Activated naive CD4-positive, alpha-beta T cell treated with anti-CD3 and anti-CD28 coated beads for 36 hours (primary cell): ENCODE data around the gene DNMT1. TPM values are rescaled to one million over a fixed set of nuclear protein-coding genes. Genes with fewer than 3 reads are reported as not detected.
"Not testable (repeated sequence)": the region's sequence is repeated elsewhere in the genome, so short reads cannot be mapped to it uniquely, and the experiment has no call there.

Source experiments
- CTCF ChIA-PET: fragments of 350-600 bp; sonication (Branson Sonifier 250); formaldehyde crosslinking; loops from one replicate; lab custom pipeline; 2021; ENCODE audit warnings: antibody characterized with exemption; lab: Charles Lee
- DNase-seq: peaks from one replicate; pipeline ENCODE4 v3.0.0-alpha.2; 2020
- H3K27ac Mint-ChIP-seq: one replicate; pipeline ENCODE4 v1.8.0; 2021; ENCODE audit warnings: mild to moderate bottlenecking, mixed read lengths
- H3K27me3 Mint-ChIP-seq: one replicate; pipeline ENCODE4 v1.8.0; 2021; ENCODE audit warnings: low read depth, mixed read lengths
- H3K36me3 Mint-ChIP-seq: one replicate; pipeline ENCODE4 v1.8.0; 2021; ENCODE audit warnings: low read depth, mixed read lengths
- H3K4me1 Mint-ChIP-seq: one replicate; pipeline ENCODE4 v1.8.0; 2021; ENCODE audit warnings: low read depth, mixed read lengths
- H3K4me3 Mint-ChIP-seq: one replicate; pipeline ENCODE4 v1.8.0; 2021; ENCODE audit warnings: mild to moderate bottlenecking, moderate library complexity, mixed read lengths
- H3K9me3 Mint-ChIP-seq: one replicate; pipeline ENCODE4 v1.8.0; 2021; ENCODE audit warnings: mixed read lengths
- intact Hi-C: fragments of 100-400 bp; cut with micrococcal nuclease; formaldehyde crosslinking; loops from one replicate; pipeline ENCODE4 v1.15.1; 2023
- total RNA-seq, 2 experiments: library from RNA; stranded (reverse); gene quantifications; one replicate each; pipeline ENCODE4 v1.2.3, GENCODE V29; 2021

Gene DNMT1
- 100 to 1,000 TPM; 365 to 371 TPM for total RNA-seq

DNA sequence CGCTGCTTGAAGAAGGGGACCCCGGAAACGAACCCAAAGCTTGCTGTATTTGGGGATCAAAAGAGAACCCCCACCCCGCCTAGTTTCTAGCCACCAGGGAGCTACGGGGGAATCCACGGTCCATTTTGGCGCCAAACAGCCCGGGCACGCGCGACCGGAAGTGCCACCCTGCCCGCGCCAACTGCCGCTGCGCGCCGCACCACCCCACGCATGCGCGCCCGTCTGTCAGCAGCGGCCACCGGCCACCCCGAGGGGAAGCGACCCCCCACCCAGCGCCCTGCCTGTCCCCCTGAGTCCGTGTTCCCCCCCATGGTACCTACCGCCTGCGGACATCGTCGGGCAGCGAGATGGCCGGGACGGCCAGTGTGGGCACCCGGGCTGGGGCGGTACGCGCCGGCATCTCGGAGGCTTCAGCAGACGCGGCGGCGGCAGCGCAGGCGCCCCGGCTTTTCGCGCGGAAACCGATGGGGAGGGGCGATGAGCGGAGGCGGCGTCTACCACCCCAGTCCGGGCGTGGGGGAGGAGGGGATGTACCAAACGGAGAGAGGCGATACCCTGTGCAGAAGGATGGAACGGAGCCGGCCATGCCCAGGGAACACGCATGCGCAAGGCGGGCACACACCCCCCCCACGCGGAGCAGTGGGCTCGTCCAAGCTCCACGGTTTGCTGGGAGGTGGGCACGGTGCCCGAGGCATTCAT is at the start of gene DNMT1:
DNMT1 (minus strand) TSS at position 454 of the 699 bp plus-strand sequence; CDS start at position 400, 54 bp downstream.
- no peaks in the 10 kb centered on the region for H3K9me3 Mint-ChIP-seq
- H3K4me3 Mint-ChIP-seq, result peak within 1 kb of the TSS; percentile 99
- CTCF ChIA-PET, result interaction anchor here (1.0 to 3.4 kb wide), 2 partner anchors 55 to 64 kb away, joined by 5 to 11 read pairs; no protein-coding TSS in a partner anchor
- peak; percentile 99 for DNase-seq
- peaks cover 30% of the 10 kb centered on the region for H3K36me3 Mint-ChIP-seq
- intact Hi-C loops, result loop anchor here (1.0 to 10.0 kb wide), 7 partner anchors 36 to 190 kb away; partner anchors contain the start of genes ICAM3, PPAN, RAVER1 and S1PR2
- peaks cover 46% of the 10 kb centered on the region for H3K4me1 Mint-ChIP-seq
- peak within 1 kb of the TSS; percentile 98 for H3K27ac Mint-ChIP-seq
- no peaks in the 10 kb centered on the region for H3K27me3 Mint-ChIP-seq

GRCh38 chr19:10243606-10244005 is 48.9 kb upstream of the DNMT1 start:
- no peak overlapping the region for H3K4me3 Mint-ChIP-seq
- no peaks in the 10 kb centered on the region for H3K9me3 Mint-ChIP-seq
- no peaks in the 10 kb centered on the region for H3K36me3 Mint-ChIP-seq
- H3K27me3 Mint-ChIP-seq, result no peaks in the 10 kb centered on the region
- H3K4me1 Mint-ChIP-seq, result no peaks in the 10 kb centered on the region
- intact Hi-C loops, result no loop called here
- CTCF ChIA-PET, result no interaction called here
- H3K27ac Mint-ChIP-seq, result no peak overlapping the region
- DNase-seq, result no peak

- H3K27ac Mint-ChIP-seq, H3K4me3 Mint-ChIP-seq, intact Hi-C loops, DNase-seq, H3K36me3 Mint-ChIP-seq, CTCF ChIA-PET, H3K4me1 Mint-ChIP-seq, H3K27me3 Mint-ChIP-seq, H3K9me3 Mint-ChIP-seq: not testable (repeated sequence)
Measured at GRCh38 chr19:10241826-10242449, 47.2 kb upstream of the DNMT1 start.

DNA sequence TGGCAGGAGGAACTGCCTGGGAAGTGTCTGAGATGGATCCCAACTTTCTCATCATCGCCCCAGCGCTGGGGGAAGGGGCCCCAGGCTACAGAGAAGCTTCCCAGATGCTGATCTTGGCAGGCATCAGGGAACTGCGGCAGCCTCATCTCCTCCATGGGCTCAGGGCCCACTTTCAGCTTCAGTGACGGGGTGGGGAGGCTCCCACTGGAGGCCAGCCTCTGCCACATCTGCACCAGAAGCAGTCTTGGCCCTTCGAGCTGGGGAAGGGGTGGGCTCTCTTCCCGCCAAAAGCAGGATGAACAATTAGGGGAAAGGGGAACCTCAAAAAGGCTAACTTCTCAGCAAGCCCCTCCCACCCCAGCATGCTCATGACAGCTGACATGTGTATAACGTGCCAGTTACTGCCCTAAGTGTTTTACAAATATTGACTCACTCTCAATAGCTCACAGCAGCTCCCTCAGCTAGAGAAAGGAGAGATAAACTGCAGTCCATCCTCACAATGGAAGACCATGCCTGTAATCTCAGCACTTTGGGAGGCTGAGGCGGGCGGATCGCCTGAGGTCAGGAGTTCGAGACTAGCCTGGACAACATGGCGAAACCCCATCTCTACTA is 43.5 kb upstream of the DNMT1 start:
- Mint-ChIP-seq H3K4me3 (no peak overlapping the region), H3K9me3 (no peaks in the 10 kb centered on the region), H3K27me3 (no peaks in the 10 kb centered on the region), H3K4me1 (peaks cover 19% of the 10 kb centered on the region), H3K27ac (no peak overlapping the region), H3K36me3 (no peaks in the 10 kb centered on the region)
- no peak for DNase-seq
- intact Hi-C loops, result no loop called here
- CTCF ChIA-PET, result interaction anchor here (0.6 to 0.9 kb wide), 2 partner anchors 12 to 281 kb away, joined by 3 to 5 read pairs; no protein-coding TSS in a partner anchor

- no peak for DNase-seq
- H3K36me3 Mint-ChIP-seq, result no peaks in the 10 kb centered on the region
- CTCF ChIA-PET, result interaction anchor here (0.7 to 2.5 kb wide), 2 partner anchors 12 to 22 kb away, joined by 4 to 13 read pairs; no protein-coding TSS in a partner anchor
- H3K27ac Mint-ChIP-seq, result no peak overlapping the region
- no peak overlapping the region for H3K4me3 Mint-ChIP-seq
- intact Hi-C loops, result no loop called here
- no peaks in the 10 kb centered on the region for H3K9me3 Mint-ChIP-seq
- H3K4me1 Mint-ChIP-seq, result peaks cover 19% of the 10 kb centered on the region
- no peaks in the 10 kb centered on the region for H3K27me3 Mint-ChIP-seq
Measured at GRCh38 chr19:10237702-10238101, 42.9 kb upstream of the DNMT1 start.

DNA sequence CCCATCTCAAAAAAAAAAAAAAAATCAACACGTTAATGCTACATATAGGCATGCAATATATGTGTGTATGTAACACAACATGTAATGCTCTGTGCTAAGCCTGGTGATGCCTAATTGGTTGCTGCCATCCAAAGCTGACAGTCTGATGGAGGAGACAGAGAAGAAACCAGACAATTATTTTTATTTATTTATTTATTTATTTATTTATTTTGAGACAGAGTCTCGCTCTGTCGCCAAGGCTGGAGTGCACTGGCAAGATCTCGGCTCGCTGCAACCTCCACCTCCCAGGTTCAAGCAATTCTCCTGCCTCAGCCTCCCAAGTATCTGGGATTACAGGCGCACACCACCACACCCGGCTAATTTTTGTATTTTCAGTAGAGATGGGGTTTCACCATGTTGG is 40.7 kb upstream of the DNMT1 start:
- H3K4me3 Mint-ChIP-seq, intact Hi-C loops: not testable (repeated sequence)

DNA sequence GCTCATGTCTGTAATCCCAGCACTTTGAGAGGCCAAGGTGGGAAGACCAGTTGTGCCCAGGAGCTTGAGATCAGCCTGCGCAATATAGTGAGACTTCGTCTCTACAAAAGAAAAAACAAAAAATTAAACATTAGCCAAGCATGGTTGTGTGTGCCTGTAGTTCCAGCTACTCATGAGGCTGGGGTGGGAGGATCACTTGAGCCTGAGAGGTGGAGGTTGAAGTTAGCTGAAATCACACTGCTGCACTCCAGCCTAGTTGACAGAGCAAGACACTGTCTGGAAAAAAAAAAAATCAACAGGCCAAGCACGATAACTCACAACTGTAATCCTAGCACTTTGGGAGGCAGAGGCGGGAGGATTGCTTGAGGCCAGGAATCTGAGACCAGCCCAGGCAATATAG is 40.2 kb upstream of the DNMT1 start:
- no peak overlapping the region for H3K4me3 Mint-ChIP-seq
- DNase-seq, result no peak
- CTCF ChIA-PET, result no interaction called here
- H3K9me3 Mint-ChIP-seq, result no peaks in the 10 kb centered on the region
- H3K27me3 Mint-ChIP-seq, result no peaks in the 10 kb centered on the region
- intact Hi-C loops, result no loop called here
- H3K4me1 Mint-ChIP-seq, result peaks cover 23% of the 10 kb centered on the region
- peak overlapping the region; percentile 50 for H3K27ac Mint-ChIP-seq
- no peaks in the 10 kb centered on the region for H3K36me3 Mint-ChIP-seq

More for the DNA sequence above, 40.7 kb upstream of the DNMT1 start:
- not testable (repeated sequence) for H3K36me3 Mint-ChIP-seq, H3K27me3 Mint-ChIP-seq, H3K9me3 Mint-ChIP-seq, DNase-seq
- peaks cover 19% of the 10 kb centered on the region for H3K4me1 Mint-ChIP-seq
- peak overlapping the region; percentile 50 for H3K27ac Mint-ChIP-seq
- CTCF ChIA-PET, result interaction anchor here (1.0 to 2.5 kb wide), 3 partner anchors 9 to 36 kb away, joined by 3 to 13 read pairs (median 4); partner anchors contain the start of gene ICAM1

- Mint-ChIP-seq H3K4me3 (no peak overlapping the region), H3K9me3 (no peaks in the 10 kb centered on the region), H3K27me3 (no peaks in the 10 kb centered on the region), H3K27ac (no peak overlapping the region), H3K36me3 (no peaks in the 10 kb centered on the region), H3K4me1 (peaks cover 30% of the 10 kb centered on the region)
- intact Hi-C loops, result no loop called here
- CTCF ChIA-PET, result interaction anchor here (9.0 kb wide), 1 partner anchor 16 kb away, joined by 58 read pairs; the partner anchor contains the start of gene MRPL4
- no peak for DNase-seq
Measured at GRCh38 chr19:10233946-10234345, 39.2 kb upstream of the DNMT1 start.

DNA sequence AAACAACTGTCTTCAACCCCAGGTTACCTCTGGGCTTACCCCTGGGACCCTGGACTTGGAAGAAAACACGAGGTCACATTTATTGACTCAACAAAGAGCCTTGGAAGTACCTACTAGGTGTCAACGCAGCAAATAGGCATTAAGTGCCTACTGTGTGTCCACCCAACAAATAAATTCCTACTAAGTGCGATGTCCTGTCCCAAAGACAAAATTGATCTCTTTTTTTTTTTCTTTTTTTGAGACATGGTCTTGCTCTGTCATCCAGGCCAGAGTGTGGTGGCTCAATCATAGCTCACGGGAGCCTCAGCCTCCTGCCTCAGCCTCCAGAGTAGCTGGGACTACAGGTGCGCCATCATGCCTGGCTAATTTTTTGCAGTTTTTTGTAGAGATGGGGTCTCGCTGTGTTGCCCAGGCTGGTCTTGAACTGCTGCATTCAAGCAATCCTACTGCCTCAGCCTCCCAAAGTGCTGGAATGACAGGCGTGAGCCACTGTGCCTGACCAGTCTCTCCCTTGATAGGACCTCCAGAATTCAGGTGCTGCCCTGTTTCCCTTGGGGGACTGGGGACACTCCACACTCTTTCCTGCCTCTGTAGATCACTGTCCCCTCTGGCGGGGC is 37.0 kb upstream of the DNMT1 start:
- CTCF ChIA-PET, result interaction anchor here (9.0 kb wide), 1 partner anchor 19 kb away, joined by 58 read pairs; the partner anchor contains the start of gene MRPL4
- Mint-ChIP-seq H3K27ac (no peak overlapping the region), H3K36me3 (no peaks in the 10 kb centered on the region), H3K27me3 (no peaks in the 10 kb centered on the region), H3K9me3 (no peaks in the 10 kb centered on the region), H3K4me1 (peaks cover 31% of the 10 kb centered on the region), H3K4me3 (peak overlapping the region; percentile 84)
- intact Hi-C loops, result loop anchor here (2.0 kb wide), 1 partner anchor 37 kb away; the partner anchor contains the start of gene DNMT1
- DNase-seq, result no peak

DNA sequence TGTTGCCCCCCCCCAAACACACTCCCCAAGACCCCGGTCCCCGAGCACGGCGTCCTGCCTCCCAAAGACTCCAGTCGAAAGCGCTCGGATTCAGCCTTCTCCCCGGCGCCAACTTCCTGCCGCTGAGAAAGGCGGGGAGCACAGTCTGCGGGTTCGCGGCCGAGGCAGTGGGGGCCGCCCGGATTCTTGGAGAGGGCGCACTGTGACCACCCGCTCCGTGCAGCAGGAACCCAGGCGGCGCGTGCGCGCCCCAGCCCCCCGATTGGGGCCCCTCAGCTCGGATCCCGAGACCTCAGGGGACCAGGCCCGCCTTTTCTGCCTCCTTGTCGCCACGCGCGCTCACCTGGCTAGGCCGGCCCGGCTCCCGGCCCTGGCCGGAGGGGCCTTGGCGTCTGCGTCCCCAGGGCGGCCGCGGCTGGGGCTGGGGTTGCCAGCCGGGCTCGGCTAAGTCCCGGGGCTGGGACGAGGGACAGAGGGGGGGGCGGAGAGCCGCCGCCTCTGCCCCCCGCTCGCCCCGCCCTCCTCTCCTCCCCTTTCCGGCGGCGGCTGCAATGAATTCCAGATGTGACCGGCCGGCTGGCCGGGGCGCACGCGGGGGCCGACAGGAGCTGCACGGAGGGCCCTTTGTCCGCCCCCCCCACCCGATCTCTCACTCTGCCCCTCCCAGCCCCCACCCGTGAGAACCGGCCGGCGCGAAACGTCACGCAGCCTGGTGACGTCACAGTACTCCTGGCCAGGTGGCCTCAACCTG is 36.3 kb upstream of the DNMT1 start, which contains the start of gene S1PR2:
S1PR2 (minus strand) TSS at position 471 of the 751 bp plus-strand sequence. CDS start 6,426 bp downstream, outside the sequence.
- intact Hi-C loops, result loop anchor here (2.0 kb wide), 1 partner anchor 36 kb away; the partner anchor contains the start of gene DNMT1
- peak within 1 kb of the TSS; percentile 72 for H3K27ac Mint-ChIP-seq
- H3K4me1 Mint-ChIP-seq, result peaks cover 24% of the 10 kb centered on the region
- no peaks in the 10 kb centered on the region for H3K9me3 Mint-ChIP-seq
- H3K4me3 Mint-ChIP-seq, result peak within 1 kb of the TSS; percentile 84
- CTCF ChIA-PET, result interaction anchor here (9.0 kb wide), 1 partner anchor 19 kb away, joined by 58 read pairs; the partner anchor contains the start of gene MRPL4
- H3K27me3 Mint-ChIP-seq, result no peaks in the 10 kb centered on the region
- no peaks in the 10 kb centered on the region for H3K36me3 Mint-ChIP-seq
- DNase-seq, result peak; percentile 66
